Left lung (tissue), 10 donors: ENCODE data around the gene LTB4R2. TPM values are rescaled to one million over a fixed set of nuclear protein-coding genes. Genes with fewer than 3 reads are reported as not detected.

Source experiments
- ATAC-seq: fragments of 200-7000 bp; cut with Tn5 transposase; one replicate; pipeline ENCODE4 v1.9.1; 2020; ENCODE audit warnings: moderate library complexity
- DNase-seq, 4 donors: peaks; one replicate each; pipeline ENCODE4 v3.0.0-alpha.2; 2013 to 2020
- H3K27ac ChIP-seq, 2 donors: fragments of 200-600 bp; sonication (generic) in 1 of 2; one replicate each; pipeline versions ENCODE4 v1.5.0 to v1.8.0; 2020 to 2021
- H3K27me3 ChIP-seq, 2 donors: fragments of 200-600 bp; sonication (generic) in 1 of 2; one replicate each; pipeline versions ENCODE4 v1.5.0 to v1.8.0; 2020 to 2021
- H3K36me3 ChIP-seq, 2 donors: fragments of 200-600 bp; sonication (generic) in 1 of 2; one replicate each; pipeline versions ENCODE4 v1.5.0 to v1.8.0; 2020 to 2021
- H3K4me1 ChIP-seq, 2 donors: fragments of 200-600 bp; one replicate each; pipeline ENCODE4 v1.8.0; 2021
- H3K4me3 ChIP-seq, 2 donors: fragments of 200-600 bp; sonication (generic) in 1 of 2; one replicate each; pipeline versions ENCODE4 v1.5.0 to v1.8.0; 2020 to 2021; ENCODE audit warnings: mild to moderate bottlenecking in 1 of 2
- H3K9me3 ChIP-seq, 2 donors: fragments of 200-600 bp; sonication (generic) in 1 of 2; one replicate each; pipeline versions ENCODE4 v1.5.0 to v1.8.0; 2020 to 2021
- CTCF ChIP-seq, 2 donors: fragments of 200-600 bp; sonication (generic) in 1 of 2; IDR thresholded peaks; one replicate each; pipeline versions ENCODE4 v1.5.0 to v1.8.0; 2021; ENCODE audit warnings: antibody characterized with exemption in 2 of 2
- intact Hi-C, 2 donors: fragments of 100-400 bp; cut with DNase I; formaldehyde crosslinking; loops; one replicate each; pipeline versions ENCODE4 v1.11.2 to v1.14.2; 2022
- polyA plus RNA-seq, 6 donors: library from polyadenylated mRNA; unstranded; fragments of 120-200 nt; gene quantifications; one replicate each; pipeline ENCODE4 v1.2.1, GENCODE V29; 2013; ENCODE audit not compliant: insufficient read length in 6 of 6
- total RNA-seq, 2 donors: library from RNA; stranded (reverse); fragmentation: NEBNext Ultra II Directional; extraction: Animal tissue kit (Norgen Biotek cat#: 25700); gene quantifications; one replicate each; pipeline ENCODE4 v1.2.1, GENCODE V29; 2021
- donor health status: DM: no; HTN: yes; CAD: no.
- donor health status: DM: no; HTN: no; CAD: no.

LTB4R2 gene
- total and polyA plus RNA-seq, 8 donors, result 4.0 to 6.3 (median 5.6) TPM

DNA sequence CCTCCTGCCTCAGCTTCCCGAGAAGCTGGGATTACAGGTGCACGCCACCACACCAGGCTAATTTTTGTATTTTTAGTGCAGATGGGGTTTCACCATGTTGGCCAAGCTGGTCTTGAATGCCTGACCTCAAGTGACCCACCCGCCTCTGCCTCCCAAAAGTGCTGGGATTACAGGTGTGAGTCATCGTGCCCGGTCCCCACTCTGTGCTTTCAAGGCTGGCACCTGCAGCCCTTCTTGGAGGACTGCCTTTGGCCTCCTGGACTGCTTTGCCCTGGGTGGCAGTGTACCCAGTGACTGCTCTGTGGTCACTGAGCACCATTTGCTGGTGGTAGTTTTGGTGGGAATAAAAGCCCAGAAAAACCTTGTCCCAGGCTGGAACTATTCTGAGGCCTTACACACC lies 22.9 kb upstream of the LTB4R2 start:
- ATAC-seq, result no peak

DNA sequence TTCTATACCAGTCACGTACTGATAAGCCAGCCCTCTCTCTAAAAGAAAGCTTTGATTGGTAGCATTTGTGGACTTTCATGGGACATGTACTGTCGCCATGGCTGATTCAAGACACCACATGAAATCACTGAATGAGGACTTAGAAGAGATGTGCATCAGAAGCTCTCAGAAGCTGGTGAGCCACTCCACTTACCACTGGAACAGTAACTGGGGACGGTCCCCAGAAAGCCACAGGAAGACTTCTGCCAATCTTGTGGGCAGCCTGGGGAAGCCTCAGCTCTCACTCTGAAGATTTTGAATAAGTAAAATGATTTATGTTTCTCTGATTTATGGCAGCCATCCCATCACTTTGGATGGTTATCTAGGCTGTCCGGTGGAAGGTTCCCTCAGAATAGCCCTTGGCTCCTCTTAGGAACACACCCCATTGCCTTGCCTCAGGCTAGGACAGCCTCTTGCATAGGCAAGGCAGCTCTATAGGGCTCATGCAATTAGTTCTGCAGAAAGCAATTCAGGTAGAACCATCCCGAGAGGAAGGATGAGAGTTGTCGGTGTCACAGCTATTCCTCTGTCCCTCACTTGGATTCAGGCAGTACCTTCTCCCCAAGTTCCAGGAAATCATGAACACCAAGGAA lies 20.2 kb upstream of the LTB4R2 start:
- Histone ChIP-seq H3K27me3 (no peaks in the 10 kb centered on the region), H3K27ac (no peak overlapping the region), H3K4me3 (no peak overlapping the region), H3K4me1 (no peaks in the 10 kb centered on the region), H3K9me3 (no peaks in the 10 kb centered on the region), H3K36me3 (peaks cover 0 to 54% of the 10 kb centered on the region in 2 donors)
- no peak for ATAC-seq
- intact Hi-C loops, result no loop called here
- no peak for TF ChIP-seq CTCF (IDR thresholded peaks at IDR 0.05)
- DNase-seq, result no peak

More for the DNA sequence above, 22.9 kb upstream of the LTB4R2 start:
- no peaks in the 10 kb centered on the region for H3K27me3 ChIP-seq
- no peak overlapping the region for H3K27ac ChIP-seq
- H3K4me3 ChIP-seq, result no peak overlapping the region
- H3K9me3 ChIP-seq, result no peaks in the 10 kb centered on the region
- H3K36me3 ChIP-seq, result peaks cover 0 to 36% of the 10 kb centered on the region in 2 donors
- intact Hi-C loops, result no loop called here
- DNase-seq, result no peak
- TF ChIP-seq CTCF (IDR thresholded peaks at IDR 0.05), result no peak
- H3K4me1 ChIP-seq, result peaks cover 0 to 10% of the 10 kb centered on the region in 2 donors

- Histone ChIP-seq H3K36me3 (peaks cover 0 to 63% of the 10 kb centered on the region in 2 donors), H3K9me3 (no peaks in the 10 kb centered on the region), H3K4me1 (no peaks in the 10 kb centered on the region), H3K27me3 (no peaks in the 10 kb centered on the region), H3K4me3 (no peak overlapping the region), H3K27ac (no peak overlapping the region)
- DNase-seq (no peak), ATAC-seq (no peak)
- intact Hi-C loops, result no loop called here
- TF ChIP-seq CTCF (IDR thresholded peaks at IDR 0.05), result no peak
Observed at GRCh38 chr14:24290746-24291145, 19.2 kb upstream of the LTB4R2 start.

DNA sequence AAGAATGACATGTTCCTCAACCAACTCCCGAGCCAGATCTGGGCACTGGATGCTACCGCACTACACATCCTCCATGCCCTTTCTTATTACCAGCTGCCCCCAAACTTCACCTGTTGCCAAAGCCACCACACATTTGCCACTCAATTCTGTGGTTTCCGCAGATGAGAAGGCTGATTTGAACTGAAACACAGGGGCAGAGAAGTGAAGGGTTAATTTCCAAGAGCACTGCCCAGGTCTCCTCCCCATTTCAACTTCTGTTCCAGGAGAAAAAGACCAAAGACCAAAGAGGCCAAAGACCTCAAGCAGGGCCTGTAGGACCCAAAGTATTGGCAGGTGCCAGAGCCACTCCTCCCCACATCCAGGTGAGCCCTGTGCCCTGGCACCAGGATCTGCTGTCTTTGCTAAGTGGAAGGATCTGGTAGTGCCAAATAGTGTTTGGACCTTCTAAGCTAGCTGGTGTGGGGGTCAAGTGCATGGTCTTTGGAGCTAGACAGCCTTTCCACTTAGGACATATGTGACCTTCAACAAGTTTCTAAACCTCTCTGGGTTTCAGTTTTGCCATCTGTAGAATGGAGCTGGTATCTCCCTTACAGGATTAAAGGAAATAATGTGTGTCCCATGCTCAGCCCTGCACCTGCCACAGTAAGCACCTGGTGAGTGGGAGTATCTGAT lies 18.4 kb upstream of the LTB4R2 start:
- no peaks in the 10 kb centered on the region for H3K27me3 ChIP-seq
- intact Hi-C loops, result no loop called here

More for the DNA sequence above, 18.4 kb upstream of the LTB4R2 start:
- no peaks in the 10 kb centered on the region for H3K9me3 ChIP-seq
- ATAC-seq, result no peak
- peaks cover 0 to 69% of the 10 kb centered on the region in 2 donors for H3K36me3 ChIP-seq
- no peak overlapping the region for H3K27ac ChIP-seq
- peaks cover 0 to 3% of the 10 kb centered on the region in 2 donors for H3K4me1 ChIP-seq
- TF ChIP-seq CTCF (IDR thresholded peaks at IDR 0.05), result no peak
- no peak overlapping the region for H3K4me3 ChIP-seq
- DNase-seq, result no peak
